Measurements from ENCODE around the gene TRIP12. TPM values are rescaled to one million over a fixed set of nuclear protein-coding genes. Genes with fewer than 3 reads are reported as not detected.
A peak's percentile ranks its signal among the peaks of the same experiment; 100 is the strongest.

TRIP12 gene
- polyA plus RNA-seq, 2 of the 4 experiments (the other 2 are of a cell fraction), result 103 to 151 TPM

- no peak for TF ChIP-seq HDAC2 (IDR thresholded peaks at IDR 0.05)
- no peak for TF ChIP-seq RAD21 (conservative IDR thresholded peaks at IDR 0.05 in 1 of 2, IDR thresholded peaks at IDR 0.05 in 1 of 2)
- TF ChIP-seq HOXB5 (CRISPR knock-in tag; IDR thresholded peaks at IDR 0.05), result no peak
- no peak for TF ChIP-seq CBX2 (IDR thresholded peaks at IDR 0.05; ENCODE audit: borderline replicate concordance, low read depth)
- no peak for TF ChIP-seq CTCF (IDR thresholded peaks at IDR 0.05)
- no peak for TF ChIP-seq ESRRA (IDR thresholded peaks at IDR 0.05; ENCODE audit: borderline replicate concordance, low read length)
- no peak for TF ChIP-seq BCL3 (IDR thresholded peaks at IDR 0.05)
- no peak for TF ChIP-seq KDM5A (IDR thresholded peaks at IDR 0.05)
- no peak for TF ChIP-seq ZNF302 (CRISPR knock-in tag; IDR thresholded peaks at IDR 0.05)
- no peak for TF ChIP-seq PBX3 (IDR thresholded peaks at IDR 0.05)
- TF ChIP-seq MYC (IDR thresholded peaks at IDR 0.05; ENCODE audit: borderline replicate concordance, low read length), result no peak
- FAIRE-seq (no peak), DNase-seq (ENCODE audit: low read depth in 1 of 2, low spot score in 1 of 2) (no peak), ATAC-seq (no peak)
- Histone ChIP-seq H3K27ac (no peak overlapping the region), H3K4me1 (peaks cover 27% of the 10 kb centered on the region), H3K4me2 (peak overlapping the region; percentile 31), H3K4me3 (no peak overlapping the region), H3K9me3 (no peaks in the 10 kb centered on the region)
- 86% methylated on average over 3 of the region's 3 CpGs for WGBS (ENCODE audit: missing lambda C conversion rate)
- CTCF ChIA-PET, result interaction anchor here (1.1 kb wide), 2 partner anchors 9 to 13 kb away, joined by 3 read pairs; no protein-coding TSS in a partner anchor
- POLR2A ChIA-PET, result no interaction called here
Measured at GRCh38 chr2:229899604-229900003, 22.2 kb downstream of the TRIP12 start.

GRCh38 chr2:229896857-229897256, 25.0 kb downstream of the TRIP12 start:
- FAIRE-seq, result no peak
- H3K4me2 ChIP-seq, result no peak overlapping the region
- H3K4me3 ChIP-seq, result no peak overlapping the region
- H3K9me3 ChIP-seq, result no peaks in the 10 kb centered on the region
- no peak for ATAC-seq
- H3K27ac ChIP-seq, result no peak overlapping the region
- no peak for DNase-seq (ENCODE audit: low read depth in 1 of 2, low spot score in 1 of 2)
- WGBS (ENCODE audit: missing lambda C conversion rate), result 93% methylated on average over 1 of the region's 1 CpG
- POLR2A ChIA-PET, result no interaction called here
- TF ChIP-seq JUNB (IDR thresholded peaks at IDR 0.05) (no peak), CBX2 (IDR thresholded peaks at IDR 0.05; ENCODE audit: borderline replicate concordance, low read depth) (no peak), BCL3 (IDR thresholded peaks at IDR 0.05) (no peak), FOXS1 (CRISPR knock-in tag; IDR thresholded peaks at IDR 0.05) (no peak), NFE2L2 (conservative IDR thresholded peaks at IDR 0.05; ENCODE audit: low read length) (no peak), EP300 (IDR thresholded peaks at IDR 0.05) (no peak), SREBF2 (IDR thresholded peaks at IDR 0.05) (no peak), E2F6 (IDR thresholded peaks at IDR 0.05; ENCODE audit: borderline replicate concordance, low read depth) (no peak), RARB (CRISPR knock-in tag; IDR thresholded peaks at IDR 0.05) (no peak)
- peaks cover 23% of the 10 kb centered on the region for H3K4me1 ChIP-seq
- CTCF ChIA-PET, result no interaction called here

- no peak overlapping the region for H3K4me3 ChIP-seq
- CTCF ChIA-PET, result interaction anchor here (0.6 kb wide), 1 partner anchor 36 kb away, joined by 3 read pairs; no protein-coding TSS in a partner anchor
- 92% methylated on average over 2 of the region's 2 CpGs for WGBS (ENCODE audit: missing lambda C conversion rate)
- FAIRE-seq (no peak), DNase-seq (ENCODE audit: low read depth in 1 of 2, low spot score in 1 of 2) (no peak), ATAC-seq (no peak)
- H3K27ac ChIP-seq, result no peak overlapping the region
- TF ChIP-seq POLR2A (IDR thresholded peaks at IDR 0.05; ENCODE audit: low read length), result no peak
- TF ChIP-seq FOSL2 (IDR thresholded peaks at IDR 0.05), result no peak
- no peak for TF ChIP-seq FOSL2 (CRISPR knock-in tag; IDR thresholded peaks at IDR 0.05)
- TF ChIP-seq E2F6 (IDR thresholded peaks at IDR 0.05; ENCODE audit: borderline replicate concordance, low read depth), result no peak
- no peak for TF ChIP-seq RARB (CRISPR knock-in tag; IDR thresholded peaks at IDR 0.05)
- TF ChIP-seq POLR2AphosphoS2 (conservative IDR thresholded peaks at IDR 0.05; ENCODE audit: low read length), result no peak
- no peak for TF ChIP-seq ZNF302 (CRISPR knock-in tag; IDR thresholded peaks at IDR 0.05)
- TF ChIP-seq HES2 (IDR thresholded peaks at IDR 0.05), result no peak
- no peak for TF ChIP-seq NR3C1 (IDR thresholded peaks at IDR 0.05)
- no peak for TF ChIP-seq CBX8 (IDR thresholded peaks at IDR 0.05)
- TF ChIP-seq RNF2 (IDR thresholded peaks at IDR 0.05; ENCODE audit: borderline replicate concordance, low read depth), result no peak
- no peak for TF ChIP-seq CTCF (IDR thresholded peaks at IDR 0.05)
- H3K4me2 ChIP-seq, result no peak overlapping the region
- POLR2A ChIA-PET, result no interaction called here
- H3K4me1 ChIP-seq, result peaks cover 13% of the 10 kb centered on the region
- no peaks in the 10 kb centered on the region for H3K9me3 ChIP-seq
Measured at GRCh38 chr2:229889023-229889422, 32.8 kb downstream of the TRIP12 start.
